Left renal pelvis (tissue), 4 donors: ENCODE results near the gene WRAP73. TPM values are rescaled to one million over a fixed set of nuclear protein-coding genes. Genes with fewer than 3 reads are reported as not detected.

Experiments used
- DNase-seq, 4 donors: peaks; one replicate each; pipeline ENCODE4 v3.0.0-alpha.2; 2013; ENCODE audit warnings: low read depth in 4 of 4, low spot score in 3 of 4
- polyA plus RNA-seq, 4 donors: library from polyadenylated mRNA; unstranded; fragments of 120-200 nt; gene quantifications; one replicate each; pipeline ENCODE4 v1.2.1, GENCODE V29; 2013; ENCODE audit not compliant: insufficient read length in 4 of 4

The WRAP73 gene
- polyA plus RNA-seq, 4 donors, result 13.2 to 23.2 (median 18.1) TPM

DNA sequence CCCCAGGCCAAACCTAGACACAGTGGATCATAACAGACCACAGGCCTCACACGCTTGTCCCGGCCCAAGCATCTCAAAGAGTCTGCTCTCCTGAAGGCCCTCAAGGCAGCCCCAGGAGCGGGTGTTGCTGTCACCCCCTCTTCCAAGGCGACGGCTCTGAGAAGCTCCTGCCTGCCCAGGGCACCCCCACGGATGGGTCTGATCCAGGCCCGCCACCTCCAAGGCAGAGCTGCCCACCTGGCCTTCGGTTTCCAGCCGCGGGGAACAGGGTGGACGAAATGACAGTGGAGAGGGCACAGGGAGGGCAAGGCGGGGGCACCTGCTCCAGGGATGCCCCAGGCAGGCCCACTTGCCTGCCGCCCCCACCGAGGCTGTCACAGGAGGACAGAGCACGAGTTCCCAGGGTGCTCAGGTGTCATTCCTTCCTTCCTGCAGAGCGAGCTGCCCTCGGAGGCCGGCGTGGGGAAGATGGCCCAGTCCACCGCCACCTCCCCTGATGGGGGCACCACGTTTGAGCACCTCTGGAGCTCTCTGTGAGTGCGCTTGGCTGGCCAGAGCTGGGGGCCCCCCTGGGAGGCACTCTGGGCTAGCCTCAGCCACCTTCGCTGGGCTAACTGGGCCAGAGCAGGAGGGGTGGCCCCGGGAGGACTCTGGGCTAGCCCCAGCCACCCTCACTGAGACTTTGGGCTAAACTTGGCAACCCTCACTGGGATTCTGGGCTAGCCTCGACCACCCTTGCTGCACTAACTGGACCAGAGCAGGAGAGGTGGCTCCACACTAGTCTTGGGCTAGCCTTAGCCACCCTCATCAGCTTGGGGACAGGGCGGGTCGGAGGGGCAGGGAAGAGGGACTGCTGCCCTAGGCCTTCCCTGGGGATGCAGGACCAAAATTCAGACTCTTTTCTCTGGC is 32.2 kb upstream of the WRAP73 start:
- no peak for DNase-seq

DNA sequence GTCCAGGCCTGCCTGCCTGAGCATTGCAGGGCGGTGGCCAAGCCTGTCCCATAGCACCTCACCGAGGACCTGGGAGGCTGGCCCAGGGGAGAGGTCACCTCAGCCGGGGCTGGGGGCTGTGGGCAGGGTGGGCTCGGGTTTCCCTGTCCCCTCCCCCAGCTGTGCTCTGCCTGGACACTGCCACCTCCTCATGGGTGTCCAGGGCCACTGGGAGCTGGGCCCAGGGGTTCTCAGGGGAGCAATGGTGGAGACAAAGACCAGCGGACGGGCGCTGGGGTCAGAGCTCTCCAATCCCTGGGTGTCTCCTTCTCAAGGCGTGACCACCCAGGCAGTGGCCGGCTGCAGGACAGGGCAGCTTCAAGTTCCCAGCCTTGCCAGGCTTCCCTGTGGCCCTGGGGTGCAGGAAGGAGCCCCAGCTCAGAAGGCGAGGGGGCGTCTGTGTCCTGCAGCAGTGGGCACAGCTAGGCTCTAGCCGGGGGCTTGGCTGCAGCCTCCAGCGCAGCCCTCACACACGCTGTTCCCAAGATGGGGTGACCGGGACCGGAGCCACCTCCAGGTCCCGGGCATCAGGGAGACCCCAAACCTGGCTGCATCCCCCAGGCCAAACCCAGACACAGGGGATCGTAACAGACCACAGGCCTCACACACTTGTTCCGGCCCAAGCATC is 31.5 kb upstream of the WRAP73 start:
- no peak for DNase-seq

DNA sequence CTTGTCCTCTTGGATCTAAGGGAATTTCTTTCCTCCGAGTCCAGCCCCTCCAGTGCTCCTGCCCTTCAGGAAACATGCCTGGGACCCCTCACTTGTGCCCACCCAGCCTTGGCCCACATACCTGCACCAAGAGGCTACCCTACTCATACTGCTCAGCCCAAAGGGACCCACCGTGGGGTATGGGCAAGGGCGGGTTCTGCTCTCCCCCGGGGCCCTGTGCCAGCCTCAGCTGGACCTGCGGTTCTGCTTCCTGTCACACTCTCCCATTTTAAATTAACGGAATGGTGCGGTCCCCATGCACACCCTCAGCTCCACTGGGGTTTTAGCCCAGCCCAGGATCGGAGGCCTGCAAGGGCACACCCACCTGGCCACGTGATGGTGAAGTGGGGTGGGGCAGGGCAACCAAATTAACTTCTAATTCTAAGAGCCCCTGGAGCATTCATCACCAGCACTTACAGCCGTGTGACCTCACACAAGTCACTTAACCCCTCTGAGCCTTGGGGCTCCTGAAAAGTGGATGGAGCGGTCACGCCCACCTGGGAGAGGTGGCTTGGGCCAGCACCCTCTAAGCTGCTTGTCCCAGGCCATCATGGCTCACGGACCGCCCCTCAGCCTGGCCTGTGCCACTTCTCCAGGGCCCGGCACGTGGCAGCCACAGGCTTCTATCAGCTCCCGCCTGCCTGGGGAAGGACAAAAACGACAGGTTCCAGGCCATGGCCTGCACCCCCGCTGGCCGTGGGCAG is 30.8 kb upstream of the WRAP73 start:
- no peak for DNase-seq

DNA sequence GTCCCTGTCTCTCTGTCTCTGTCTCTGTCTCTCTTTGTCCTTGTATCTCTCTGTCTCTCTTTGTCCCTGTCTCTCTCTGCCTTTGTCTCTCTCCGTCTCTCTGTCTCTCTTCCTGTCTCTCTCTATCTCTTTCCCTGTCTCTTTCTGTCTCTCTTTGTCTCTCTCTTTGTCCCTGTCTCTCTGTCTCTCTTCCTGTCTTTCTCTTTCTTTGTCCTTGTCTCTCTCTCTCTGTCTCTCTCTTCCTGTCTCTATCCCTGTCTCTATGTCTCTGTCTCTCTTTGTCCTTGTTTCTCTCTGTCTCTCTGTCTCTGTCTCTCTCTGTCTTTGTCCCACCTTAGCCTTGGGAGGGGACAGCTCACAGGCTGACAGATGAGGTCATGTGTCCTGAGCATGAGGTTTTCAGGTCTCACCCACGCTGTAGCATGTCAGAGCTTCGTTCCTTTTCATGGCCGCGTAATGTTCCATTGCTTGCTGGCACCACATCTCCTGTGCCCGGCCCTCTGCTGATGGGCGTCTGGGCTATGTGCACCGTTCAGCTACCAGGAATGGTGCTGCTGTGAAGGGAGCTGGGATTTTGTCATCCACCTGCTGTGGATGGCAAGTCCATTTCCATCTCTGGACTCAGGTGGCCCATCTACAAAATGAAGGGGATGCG is 30.0 kb upstream of the WRAP73 start:
- no peak for DNase-seq

DNA sequence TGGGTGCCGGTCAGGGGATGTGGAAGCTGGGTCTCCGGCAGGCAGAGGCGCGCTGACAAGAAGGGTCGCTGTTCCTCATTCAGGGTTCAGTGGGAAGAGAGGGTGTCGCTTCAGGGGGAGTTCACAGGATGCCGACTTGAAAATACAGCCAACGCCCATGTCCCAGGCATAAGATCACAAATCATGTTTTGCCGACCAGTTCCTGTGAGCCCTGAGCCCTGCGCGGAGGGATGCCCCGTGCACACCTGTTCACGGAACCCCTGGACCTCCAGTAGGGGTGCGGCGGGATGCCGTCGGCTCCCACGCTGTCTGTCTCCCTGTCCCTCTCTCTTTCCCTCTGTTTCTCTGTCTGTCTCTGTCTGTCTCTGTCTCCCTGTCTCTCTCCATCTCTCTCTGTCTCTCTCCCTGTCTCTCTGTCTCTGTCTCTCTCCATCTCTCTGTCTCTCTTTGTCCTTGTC is 29.2 kb upstream of the WRAP73 start:
- DNase-seq, result no peak

DNA sequence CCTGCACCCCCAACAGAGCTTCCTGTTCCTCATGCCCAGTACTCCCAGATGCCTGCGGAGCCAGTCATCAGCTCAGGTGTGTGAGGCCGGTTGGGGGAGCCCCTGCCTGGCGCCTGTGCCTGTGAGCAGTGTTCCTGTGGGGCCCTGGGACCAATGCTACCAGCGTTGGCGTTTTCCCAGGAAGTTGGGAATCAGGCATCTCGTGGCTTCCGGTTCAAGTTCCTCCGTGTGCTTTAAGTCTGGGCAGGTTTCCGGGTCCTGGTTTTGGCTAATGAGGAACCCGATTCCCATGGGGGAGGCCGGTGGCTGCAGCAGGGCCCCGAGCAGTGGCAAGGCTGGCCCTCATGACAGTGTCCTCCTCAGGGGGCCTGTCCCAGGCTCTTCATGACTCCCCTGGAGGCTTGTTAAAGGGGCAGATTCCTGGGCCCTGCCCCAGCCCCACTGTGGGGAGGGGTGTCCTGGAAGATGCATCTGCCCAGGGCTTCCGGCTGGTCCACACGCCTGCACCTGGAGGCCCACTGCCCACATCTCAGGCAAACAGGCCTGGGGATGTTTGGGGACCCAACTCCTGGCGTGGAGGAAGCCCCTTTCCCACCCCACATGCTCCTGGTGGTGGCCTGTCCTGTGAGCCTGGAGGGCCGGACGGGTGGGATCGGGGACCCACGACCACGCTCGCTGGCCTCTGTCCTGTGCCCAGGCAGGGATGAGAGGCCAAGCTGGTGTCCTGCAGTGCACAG is 28.6 kb upstream of the WRAP73 start:
- no peak for DNase-seq

DNA sequence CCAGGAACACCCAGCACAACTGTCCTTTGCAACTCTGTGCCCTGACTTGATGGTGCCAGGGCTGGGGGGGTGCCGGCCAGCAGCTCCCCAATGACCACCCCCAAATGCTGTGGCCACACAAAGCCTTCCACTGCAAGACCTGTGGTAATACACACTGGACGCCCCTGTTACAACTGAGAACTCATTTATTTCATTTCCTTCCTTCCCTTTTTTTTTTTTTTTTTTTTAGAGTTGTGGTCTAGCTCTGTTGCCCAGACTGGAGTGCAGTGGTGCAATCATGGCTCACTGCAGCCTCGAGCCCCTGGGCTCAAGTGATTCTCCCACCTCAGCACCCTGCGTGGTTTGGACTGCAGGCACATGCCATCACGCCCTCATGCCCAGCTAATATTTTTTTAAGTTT is 27.6 kb upstream of the WRAP73 start:
- no peak for DNase-seq

DNA sequence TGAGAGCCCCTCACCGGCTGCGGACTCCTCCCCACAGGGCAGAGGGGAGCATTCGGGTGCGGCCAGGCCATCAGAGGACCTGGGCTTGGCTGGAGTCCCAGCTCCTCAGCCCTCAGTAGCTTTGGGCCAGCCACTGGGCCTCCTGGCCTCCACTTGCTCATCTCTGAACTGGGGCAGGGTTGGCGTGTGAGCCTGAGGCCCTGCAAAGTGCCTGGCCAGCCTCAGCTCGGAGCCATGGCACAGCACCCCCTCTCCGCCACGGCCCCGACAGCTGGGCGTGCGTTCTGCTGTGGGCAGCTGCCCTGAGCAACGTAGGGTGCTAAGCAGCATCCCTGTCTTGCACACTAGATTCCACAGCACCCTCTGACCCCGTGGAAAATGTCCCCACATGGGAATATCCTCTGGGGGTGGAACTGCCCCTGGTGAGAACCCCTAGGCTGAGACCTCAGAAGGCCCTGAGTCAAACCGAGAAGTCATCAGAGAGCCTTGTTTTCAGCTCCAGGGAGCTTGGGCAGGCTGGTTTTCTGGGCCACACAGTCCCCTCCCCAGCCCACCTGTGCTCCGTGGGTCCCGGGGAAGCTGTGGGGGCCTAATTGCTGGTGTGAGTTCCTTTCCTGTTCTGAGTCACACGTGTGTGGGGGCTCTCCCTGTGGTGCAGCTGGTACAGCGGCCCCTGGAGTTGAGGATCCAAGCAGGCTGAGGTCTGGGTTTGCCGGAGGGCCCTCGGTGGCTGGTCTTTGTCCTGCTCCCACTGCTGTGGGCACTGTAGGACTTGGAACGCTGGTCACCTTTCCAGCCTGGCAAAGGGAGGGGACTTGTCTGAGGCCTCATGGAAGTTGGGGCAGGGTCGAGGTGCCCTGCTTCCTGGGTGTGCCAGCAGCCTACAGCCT is 26.9 kb upstream of the WRAP73 start:
- DNase-seq, result no peak

DNA sequence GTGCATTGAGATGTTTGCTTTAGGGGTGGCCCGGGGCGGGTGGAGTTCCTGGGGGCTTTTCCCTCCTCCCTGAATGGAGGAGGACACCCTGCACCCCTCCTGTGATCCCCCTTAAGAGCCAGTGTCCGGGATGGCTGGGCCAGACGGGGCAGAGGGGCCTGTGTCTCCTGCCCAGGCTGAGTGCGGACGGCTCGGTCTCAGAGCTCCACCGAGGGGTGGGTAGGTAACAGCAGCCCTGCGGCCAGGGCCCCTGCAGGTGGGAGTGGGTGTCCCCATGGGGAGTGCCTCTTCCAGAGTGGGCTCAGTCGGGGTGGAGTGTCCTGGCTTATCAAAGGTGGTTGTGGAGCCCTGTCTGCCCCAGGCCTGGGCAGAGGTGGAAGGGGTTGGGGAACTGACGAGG is 25.5 kb upstream of the WRAP73 start:
- DNase-seq, result no peak

DNA sequence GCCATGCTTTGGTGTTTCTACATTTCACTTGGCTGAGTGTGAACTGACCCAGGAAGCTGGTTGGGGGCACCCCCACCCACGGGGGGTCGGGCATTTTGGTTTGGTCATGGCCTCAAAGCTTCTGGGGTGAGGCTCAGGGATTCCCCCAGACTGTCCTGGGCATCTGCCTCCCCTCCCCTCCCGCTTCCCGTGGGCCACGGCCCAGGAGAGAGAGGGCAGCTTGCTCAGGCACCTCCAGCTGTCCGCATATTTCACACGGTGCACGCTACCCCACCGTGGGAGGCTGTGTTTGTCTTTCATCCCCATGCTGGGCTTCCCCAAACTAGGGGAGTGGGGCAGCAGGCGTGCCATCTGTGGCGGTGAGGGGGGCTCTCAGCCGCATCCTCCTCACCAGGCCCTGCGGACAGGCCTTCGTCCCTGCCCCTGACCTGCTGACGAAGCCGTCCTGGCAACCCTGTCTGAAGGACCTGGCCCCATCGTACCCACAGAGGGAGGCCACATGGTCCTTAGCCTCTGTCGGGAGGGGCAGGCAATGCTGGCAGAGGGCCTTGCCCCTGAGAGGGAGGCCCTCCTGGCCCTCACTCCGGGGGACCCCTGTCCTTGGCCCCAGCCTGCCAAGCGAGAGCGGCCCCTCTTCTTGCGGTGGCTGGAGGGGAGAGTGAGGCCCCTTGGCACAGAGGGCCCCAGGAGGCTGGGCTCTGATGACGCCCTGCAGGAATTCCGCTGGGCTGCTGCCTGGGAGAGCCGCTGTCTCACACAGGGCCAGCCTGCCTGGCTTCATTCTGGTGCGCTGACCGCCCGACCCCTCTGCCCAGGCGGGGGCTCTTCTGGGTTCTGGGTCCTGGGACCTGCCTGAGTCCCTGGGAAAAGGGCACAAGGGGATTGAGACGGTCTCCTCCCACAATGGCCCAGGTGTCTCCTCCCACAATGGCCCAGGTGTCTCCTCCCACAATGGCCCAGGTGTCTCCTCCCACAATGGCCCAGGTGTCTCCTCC is 24.5 kb upstream of the WRAP73 start:
- no peak for DNase-seq

DNA sequence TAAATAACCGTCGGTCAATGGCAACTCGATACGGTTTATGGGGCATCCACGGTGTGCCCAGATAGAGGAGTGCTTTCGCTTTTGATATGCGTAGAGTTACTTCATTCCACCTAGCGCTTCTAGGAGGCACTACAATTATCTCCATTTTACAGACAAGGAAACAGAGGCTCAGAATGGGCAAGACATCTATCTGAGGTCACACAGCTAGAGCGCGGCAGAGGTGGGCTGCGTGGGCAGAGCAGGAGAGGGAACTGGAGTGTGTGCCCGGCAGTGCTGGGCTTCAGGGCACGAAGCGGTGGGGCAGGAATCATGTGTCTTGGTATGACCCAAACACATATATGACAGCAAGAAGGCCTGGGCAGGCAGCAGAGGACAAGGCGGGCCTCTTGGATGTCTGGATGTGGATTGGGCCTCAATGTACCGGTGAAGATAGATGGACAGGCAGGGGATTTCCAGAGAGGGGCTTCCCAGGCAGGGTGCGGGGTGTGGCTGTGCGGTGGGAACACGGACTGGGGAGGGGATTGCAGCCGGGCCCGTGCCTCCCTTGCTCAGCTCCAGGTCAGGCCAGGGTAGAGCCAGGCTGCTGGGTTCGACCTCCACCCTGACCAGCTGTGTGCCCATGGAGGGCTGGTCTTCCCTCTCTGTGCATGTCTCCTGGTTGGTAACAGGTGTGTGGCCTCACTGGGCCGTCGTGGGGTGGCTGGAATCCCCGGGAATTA is 23.6 kb upstream of the WRAP73 start:
- DNase-seq, result no peak

DNA sequence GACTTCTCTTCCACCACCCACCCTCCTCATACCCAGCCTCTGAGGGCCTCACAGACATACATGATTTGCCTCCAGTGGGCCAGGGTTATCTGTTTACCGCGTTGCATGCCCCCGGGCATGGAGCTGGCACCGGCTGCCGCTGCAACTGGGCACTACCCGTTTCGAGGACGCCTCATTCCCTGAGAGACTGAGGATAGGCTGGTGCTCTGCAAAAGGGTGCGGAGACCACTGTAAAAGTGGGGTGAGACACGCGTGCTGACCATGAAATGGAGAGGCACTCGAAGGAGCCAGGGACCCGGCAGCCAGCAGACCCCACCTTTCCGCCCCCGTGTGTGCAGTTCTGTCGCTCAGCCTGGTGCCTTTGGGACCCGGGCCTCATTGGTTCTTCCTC is 23.1 kb upstream of the WRAP73 start:
- no peak for DNase-seq

DNA sequence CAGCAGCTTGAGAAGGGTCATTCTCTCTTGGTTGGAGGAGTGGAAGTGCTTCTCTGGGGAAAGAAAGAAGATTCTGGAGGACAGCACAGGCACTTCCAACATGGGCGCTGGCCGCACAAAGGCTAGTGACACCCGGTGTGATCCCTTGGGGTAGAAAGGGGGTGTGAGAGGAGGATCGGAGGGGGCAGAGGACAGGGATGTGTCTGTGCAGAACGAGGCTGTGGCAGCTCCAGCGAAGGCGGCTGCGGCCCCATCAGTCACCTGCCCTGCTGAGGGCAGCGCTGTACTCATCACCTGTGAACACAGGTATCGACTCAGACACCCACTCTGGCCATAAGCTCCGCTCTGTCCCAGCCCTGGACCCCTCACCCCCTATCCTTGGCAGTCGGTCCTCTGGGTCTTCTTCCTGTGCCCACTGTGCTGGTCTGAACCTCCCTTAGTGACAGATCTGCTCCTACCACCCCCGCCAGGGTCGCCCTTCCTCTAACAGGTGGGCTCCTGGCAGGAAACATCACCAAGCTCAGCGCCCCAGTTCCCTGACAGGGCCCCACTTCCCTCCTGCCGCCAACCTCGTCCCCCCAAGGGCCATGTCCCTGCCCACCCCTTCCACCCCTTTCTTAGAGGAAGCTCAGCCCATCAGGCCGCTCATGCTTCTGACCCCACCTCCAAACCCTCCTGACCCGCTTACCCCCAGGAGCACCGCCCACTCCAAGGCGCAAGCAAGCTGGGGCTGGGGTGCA is 22.5 kb upstream of the WRAP73 start:
- no peak for DNase-seq

DNA sequence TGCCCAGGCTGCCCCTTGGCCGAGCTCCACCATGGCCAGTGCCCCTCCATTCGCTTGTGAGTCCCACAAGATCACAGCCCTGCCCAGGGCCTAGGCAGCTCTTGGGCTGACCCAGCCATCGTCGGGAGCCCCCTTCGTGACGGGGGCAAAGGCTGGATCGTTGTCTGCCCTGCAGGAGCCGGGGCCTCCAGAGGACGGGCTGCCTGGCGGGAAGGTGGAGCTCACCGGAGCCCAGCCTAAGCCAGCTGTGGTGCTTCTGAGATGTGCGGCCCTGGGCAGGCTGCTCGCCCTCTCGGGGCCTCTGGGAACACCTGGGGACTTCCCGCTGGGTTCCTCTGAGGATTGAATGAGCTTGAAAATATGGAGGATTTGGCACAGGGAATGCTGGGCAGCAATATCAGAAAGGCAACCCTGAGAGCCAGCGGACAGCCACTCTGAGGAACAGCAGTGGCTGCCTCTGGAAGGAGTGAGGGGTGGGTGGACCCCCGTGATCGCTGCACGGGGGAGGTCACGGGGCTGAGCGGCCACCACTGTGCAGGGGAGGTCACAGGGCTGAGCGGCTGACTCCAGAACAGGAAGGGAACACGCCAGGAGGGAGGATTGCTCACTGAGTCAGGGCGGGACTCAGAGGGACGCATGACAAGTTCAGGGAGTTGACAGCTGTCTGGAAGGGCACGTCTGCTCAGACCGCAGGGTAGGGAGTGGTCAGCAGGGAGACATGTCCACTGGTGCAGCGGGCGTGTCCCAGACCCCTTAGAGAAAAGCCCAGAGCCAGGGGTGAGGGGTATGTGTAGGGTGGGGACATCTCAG is 21.7 kb upstream of the WRAP73 start:
- DNase-seq, result no peak

DNA sequence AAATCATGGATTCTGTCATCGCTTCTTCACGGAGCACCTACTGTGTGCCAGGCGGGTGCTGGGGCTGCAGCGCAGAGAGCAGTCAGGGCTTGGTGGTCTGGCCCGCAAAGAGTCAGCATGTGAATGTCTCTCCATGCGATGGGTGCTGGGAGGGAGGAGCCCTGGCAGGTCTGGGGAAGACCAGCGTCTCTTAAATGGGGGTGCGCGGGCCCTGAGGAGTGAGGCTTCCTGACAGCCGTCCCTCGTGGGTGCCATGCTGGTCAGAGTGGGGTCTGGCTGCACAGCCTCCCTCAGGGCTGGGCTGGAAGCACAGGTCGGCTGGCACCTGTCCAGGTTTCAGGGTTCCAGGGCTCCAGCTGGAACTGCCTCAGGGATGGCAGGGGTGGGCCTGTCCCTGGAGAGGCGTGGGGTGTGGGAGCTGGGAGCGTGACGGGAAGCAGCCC is 20.9 kb upstream of the WRAP73 start:
- DNase-seq, result no peak

DNA sequence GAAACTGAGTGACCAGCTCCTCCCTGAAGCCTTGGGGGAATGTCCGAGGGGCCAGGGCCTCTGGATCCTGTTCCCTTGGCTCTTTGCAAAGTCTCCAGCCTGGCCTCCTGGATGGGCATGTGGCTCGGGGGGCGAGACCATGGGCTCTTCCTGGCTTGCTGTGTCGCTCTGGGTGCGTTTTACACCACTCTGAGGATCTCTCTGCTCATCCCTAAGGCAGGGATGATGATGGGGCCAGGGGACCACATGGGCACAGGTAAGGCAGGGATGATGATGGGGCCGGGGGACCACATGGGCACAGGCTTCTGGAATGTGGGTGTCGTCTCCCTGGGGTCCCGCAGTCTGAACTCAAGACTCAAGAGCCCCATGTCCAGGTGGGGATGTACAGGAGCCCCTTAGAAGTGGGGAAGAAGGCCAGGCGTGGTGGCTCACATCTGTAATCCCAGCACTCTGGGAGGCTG is 20.1 kb upstream of the WRAP73 start:
- no peak for DNase-seq
